ENCODE measurements around the gene EPX. TPM values are rescaled to one million over a fixed set of nuclear protein-coding genes. Genes with fewer than 3 reads are reported as not detected.

EPX gene
- polyA plus RNA-seq, 1 donor from 2014 or later: not detected

DNA sequence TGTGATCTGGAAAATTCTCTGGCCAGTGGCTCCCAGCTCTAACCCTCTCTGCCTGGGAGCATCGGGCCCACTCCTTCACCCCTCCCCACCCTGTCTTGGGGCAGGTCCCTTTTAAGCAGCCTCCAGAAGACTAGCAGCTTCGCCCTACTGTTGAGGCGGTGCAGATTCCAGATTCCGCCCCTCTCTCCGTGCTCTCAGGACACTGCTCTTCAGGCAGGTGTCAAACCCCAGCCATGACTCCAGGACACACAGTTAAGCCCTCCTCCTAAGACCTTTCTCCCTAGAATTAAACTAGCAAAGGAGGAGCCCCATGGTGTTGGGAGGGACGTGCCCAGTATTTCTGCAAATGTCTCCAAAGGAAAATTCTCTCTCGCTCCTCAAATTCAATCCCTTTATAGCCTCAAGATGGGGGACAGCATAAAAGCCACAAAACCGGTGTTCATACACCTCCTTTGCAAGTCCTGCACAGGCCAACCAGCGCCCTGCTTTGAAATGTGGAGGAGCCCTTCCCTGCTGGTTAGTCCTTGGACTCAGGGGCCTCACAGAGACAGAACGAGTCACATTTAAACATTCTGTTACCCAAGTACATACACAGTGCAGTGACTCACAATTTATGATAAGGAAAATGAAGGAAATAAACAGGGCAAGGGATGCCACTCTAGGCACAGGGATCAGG is 53.0 kb downstream of the EPX start (continued):
- TF ChIP-seq EZH2 (IDR thresholded peaks at IDR 0.05; ENCODE audit: borderline replicate concordance, insufficient read depth, low read length, poor library complexity, severe bottlenecking): no peak

DNA sequence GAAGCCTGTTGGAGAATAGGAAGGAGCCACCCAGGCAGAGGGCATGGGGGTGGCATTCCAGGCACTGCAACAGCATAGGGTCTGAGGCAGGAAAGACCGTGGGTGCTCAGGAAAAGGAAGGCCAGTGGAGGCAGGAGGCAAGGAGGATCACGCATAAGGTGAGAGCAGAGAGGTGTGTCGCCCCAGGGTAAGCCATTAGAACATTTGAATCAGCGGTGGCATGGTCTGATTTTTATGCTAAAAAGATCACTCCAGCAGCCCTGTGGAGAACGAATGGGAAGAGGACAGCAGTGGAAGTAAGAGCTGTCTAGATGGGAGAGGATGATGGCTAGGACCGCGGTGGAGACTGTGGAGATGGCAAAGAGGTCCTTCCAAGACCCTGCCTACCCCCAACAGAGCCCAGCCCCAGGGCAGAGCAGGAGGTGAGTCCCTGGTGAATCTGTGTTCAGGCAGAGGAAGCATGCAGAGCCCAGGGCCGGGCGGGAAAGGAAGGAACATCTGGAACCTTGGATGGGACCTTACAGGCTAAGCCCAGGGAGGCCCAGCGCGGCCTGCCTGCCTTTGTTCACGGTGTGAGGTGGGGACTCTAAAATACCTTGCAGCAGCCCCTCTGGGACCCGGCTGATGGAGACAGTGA is 53.7 kb downstream of the EPX start:
- H3K79me2 ChIP-seq (replicated peaks; ENCODE audit: insufficient read depth, low read length): no peaks in the 10 kb centered on the region
- peaks cover 26% of the 10 kb centered on the region for H3K27me3 ChIP-seq (ENCODE audit: insufficient read depth, low read depth, low read length)
- H3K9me2 ChIP-seq (ENCODE audit: insufficient read depth, low read length): no peaks in the 10 kb centered on the region
- no peak overlapping the region for H3K27ac ChIP-seq (ENCODE audit: low read length)
- no peak overlapping the region for H3K4me2 ChIP-seq (ENCODE audit: low read length)
- no peaks in the 10 kb centered on the region for H3K9me3 ChIP-seq (ENCODE audit: low read length)
- no peaks in the 10 kb centered on the region for H3F3A ChIP-seq (ENCODE audit: insufficient read depth, low read length, poor library complexity, severe bottlenecking)
- H4K20me1 ChIP-seq (ENCODE audit: insufficient read depth): no peaks in the 10 kb centered on the region
- no peak overlapping the region for H3K4me3 ChIP-seq (ENCODE audit: low read length)
- no peak overlapping the region for H3K9ac ChIP-seq (ENCODE audit: low read length)
- no peak overlapping the region for H2AFZ ChIP-seq (ENCODE audit: low read depth, low read length)
- H3K36me3 ChIP-seq (ENCODE audit: insufficient read depth, low read length): no peaks in the 10 kb centered on the region
- no peak for TF ChIP-seq POLR2AphosphoS5 (IDR thresholded peaks at IDR 0.05)
- TF ChIP-seq TAF1 (IDR thresholded peaks at IDR 0.05; ENCODE audit: low read depth): no peak
- TF ChIP-seq, protein P1, sequence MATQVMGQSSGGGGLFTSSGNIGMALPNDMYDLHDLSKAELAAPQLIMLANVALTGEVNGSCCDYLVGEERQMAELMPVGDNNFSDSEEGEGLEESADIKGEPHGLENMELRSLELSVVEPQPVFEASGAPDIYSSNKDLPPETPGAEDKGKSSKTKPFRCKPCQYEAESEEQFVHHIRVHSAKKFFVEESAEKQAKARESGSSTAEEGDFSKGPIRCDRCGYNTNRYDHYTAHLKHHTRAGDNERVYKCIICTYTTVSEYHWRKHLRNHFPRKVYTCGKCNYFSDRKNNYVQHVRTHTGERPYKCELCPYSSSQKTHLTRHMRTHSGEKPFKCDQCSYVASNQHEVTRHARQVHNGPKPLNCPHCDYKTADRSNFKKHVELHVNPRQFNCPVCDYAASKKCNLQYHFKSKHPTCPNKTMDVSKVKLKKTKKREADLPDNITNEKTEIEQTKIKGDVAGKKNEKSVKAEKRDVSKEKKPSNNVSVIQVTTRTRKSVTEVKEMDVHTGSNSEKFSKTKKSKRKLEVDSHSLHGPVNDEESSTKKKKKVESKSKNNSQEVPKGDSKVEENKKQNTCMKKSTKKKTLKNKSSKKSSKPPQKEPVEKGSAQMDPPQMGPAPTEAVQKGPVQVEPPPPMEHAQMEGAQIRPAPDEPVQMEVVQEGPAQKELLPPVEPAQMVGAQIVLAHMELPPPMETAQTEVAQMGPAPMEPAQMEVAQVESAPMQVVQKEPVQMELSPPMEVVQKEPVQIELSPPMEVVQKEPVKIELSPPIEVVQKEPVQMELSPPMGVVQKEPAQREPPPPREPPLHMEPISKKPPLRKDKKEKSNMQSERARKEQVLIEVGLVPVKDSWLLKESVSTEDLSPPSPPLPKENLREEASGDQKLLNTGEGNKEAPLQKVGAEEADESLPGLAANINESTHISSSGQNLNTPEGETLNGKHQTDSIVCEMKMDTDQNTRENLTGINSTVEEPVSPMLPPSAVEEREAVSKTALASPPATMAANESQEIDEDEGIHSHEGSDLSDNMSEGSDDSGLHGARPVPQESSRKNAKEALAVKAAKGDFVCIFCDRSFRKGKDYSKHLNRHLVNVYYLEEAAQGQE (IDR thresholded peaks at IDR 0.05; ENCODE audit: borderline replicate concordance): no peak
- no peak for TF ChIP-seq EZH2 (IDR thresholded peaks at IDR 0.05; ENCODE audit: borderline replicate concordance, insufficient read depth, low read length, poor library complexity, severe bottlenecking)

DNA sequence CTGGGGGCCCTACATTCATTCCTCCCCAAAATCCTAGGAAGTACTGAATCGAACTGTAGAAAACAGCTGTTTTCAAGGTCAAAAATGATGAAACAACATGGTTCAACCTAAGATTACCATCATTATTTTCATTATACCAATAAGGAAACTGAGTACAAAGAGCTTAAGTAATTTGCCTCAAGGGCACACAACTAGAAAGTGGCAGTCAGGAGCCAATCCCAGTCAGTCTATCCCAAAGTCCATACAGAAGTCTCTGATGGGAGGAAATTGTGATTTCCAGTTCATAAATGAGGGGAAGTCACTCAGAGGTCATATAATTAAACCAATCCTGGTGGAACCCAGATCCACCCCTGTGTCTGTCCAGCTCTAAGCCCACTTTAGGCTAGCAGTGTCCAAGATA is 54.3 kb downstream of the EPX start:
- H3K79me2 ChIP-seq (replicated peaks; ENCODE audit: insufficient read depth, low read length): no peaks in the 10 kb centered on the region
- no peak overlapping the region for H3K4me2 ChIP-seq (ENCODE audit: low read length)
- no peaks in the 10 kb centered on the region for H3F3A ChIP-seq (ENCODE audit: insufficient read depth, low read length, poor library complexity, severe bottlenecking)
- H3K9me3 ChIP-seq (ENCODE audit: low read length): no peaks in the 10 kb centered on the region
- no peak overlapping the region for H3K9ac ChIP-seq (ENCODE audit: low read length)
- H3K4me3 ChIP-seq (ENCODE audit: low read length): no peak overlapping the region
- no peaks in the 10 kb centered on the region for H3K36me3 ChIP-seq (ENCODE audit: insufficient read depth, low read length)
- H3K27me3 ChIP-seq (ENCODE audit: insufficient read depth, low read depth, low read length): peaks cover 26% of the 10 kb centered on the region
- TF ChIP-seq MXI1 (conservative IDR thresholded peaks at IDR 0.05; ENCODE audit: poor library complexity, severe bottlenecking) (no peak), RAD21 (conservative IDR thresholded peaks at IDR 0.05) (no peak)
- no peaks in the 10 kb centered on the region for H3K9me2 ChIP-seq (ENCODE audit: insufficient read depth, low read length)
- no peak overlapping the region for H2AFZ ChIP-seq (ENCODE audit: low read depth, low read length)
- H3K27ac ChIP-seq (ENCODE audit: low read length): no peak overlapping the region
- H4K20me1 ChIP-seq (ENCODE audit: insufficient read depth): no peaks in the 10 kb centered on the region

All from neural cell (in vitro differentiated cells).